Globus pallidus (tissue), 1 donor: ENCODE measurements around the gene JADE3.

ENCODE experiments used
- DNase-seq: peaks from one replicate; pipeline ENCODE4 v3.0.0-alpha.2; 2015; ENCODE audit warnings: low spot score

The JADE3 gene

GRCh38 chrX:46912098-46912602 is at the start of gene JADE3:
TSS of gene JADE3 (plus strand) at chrX:46912421. CDS start at chrX:46984895, 72,474 bp downstream.
- DNase-seq: peak; percentile 45

- no peak for DNase-seq
These were observed 49.1 kb upstream of the JADE3 start for GRCh38 chrX:46863072-46863471.

- no peak for DNase-seq
These were observed 47.6 kb upstream of the JADE3 start for GRCh38 chrX:46864606-46865005.

GRCh38 chrX:46865281-46865680 is 46.9 kb upstream of the JADE3 start:
- no peak for DNase-seq

- no peak for DNase-seq
These were observed 45.5 kb upstream of the JADE3 start for GRCh38 chrX:46866726-46867125.

GRCh38 chrX:46873746-46874145 is 38.5 kb upstream of the JADE3 start:
- DNase-seq: no peak

- no peak for DNase-seq
These were observed 35.3 kb upstream of the JADE3 start for GRCh38 chrX:46876901-46877300.

GRCh38 chrX:46882266-46882665 is 30.0 kb upstream of the JADE3 start:
- no peak for DNase-seq

GRCh38 chrX:46884799-46885198 is 27.4 kb upstream of the JADE3 start:
- no peak for DNase-seq

- no peak for DNase-seq
These were observed 14.0 kb upstream of the JADE3 start for GRCh38 chrX:46898207-46898606.

GRCh38 chrX:46903458-46904242 is 8.6 kb upstream of the JADE3 start:
- peak; percentile 87 for DNase-seq

GRCh38 chrX:46904626-46905025 is 7.6 kb upstream of the JADE3 start:
- no peak for DNase-seq

- no peak for DNase-seq
These were observed 1.8 kb upstream of the JADE3 start for GRCh38 chrX:46910415-46910814.

- DNase-seq: peak; percentile 24
These were observed 626 bp downstream of the JADE3 start for GRCh38 chrX:46912603-46913491.

GRCh38 chrX:46913667-46914066 is 1.4 kb downstream of the JADE3 start:
- DNase-seq: no peak

- DNase-seq: no peak
These were observed 4.1 kb downstream of the JADE3 start for GRCh38 chrX:46916273-46916672.

- no peak for DNase-seq
These were observed 5.4 kb downstream of the JADE3 start for GRCh38 chrX:46917622-46918021.

- DNase-seq: no peak
These were observed 6.2 kb downstream of the JADE3 start for GRCh38 chrX:46918434-46918833.

- no peak for DNase-seq
These were observed 8.0 kb downstream of the JADE3 start for GRCh38 chrX:46920235-46920634.

GRCh38 chrX:46922611-46923010 is 10.4 kb downstream of the JADE3 start:
- DNase-seq: no peak

GRCh38 chrX:46927718-46928117 is 15.5 kb downstream of the JADE3 start:
- DNase-seq: no peak

GRCh38 chrX:46929439-46930261 is 17.4 kb downstream of the JADE3 start:
- no peak for DNase-seq
